ENCODE data around the gene RNU1-3.
"Not testable (repeated sequence)": the region's sequence is repeated elsewhere in the genome, so short reads cannot be mapped to it uniquely, and the experiment has no call there.

The RNU1-3 gene

DNA sequence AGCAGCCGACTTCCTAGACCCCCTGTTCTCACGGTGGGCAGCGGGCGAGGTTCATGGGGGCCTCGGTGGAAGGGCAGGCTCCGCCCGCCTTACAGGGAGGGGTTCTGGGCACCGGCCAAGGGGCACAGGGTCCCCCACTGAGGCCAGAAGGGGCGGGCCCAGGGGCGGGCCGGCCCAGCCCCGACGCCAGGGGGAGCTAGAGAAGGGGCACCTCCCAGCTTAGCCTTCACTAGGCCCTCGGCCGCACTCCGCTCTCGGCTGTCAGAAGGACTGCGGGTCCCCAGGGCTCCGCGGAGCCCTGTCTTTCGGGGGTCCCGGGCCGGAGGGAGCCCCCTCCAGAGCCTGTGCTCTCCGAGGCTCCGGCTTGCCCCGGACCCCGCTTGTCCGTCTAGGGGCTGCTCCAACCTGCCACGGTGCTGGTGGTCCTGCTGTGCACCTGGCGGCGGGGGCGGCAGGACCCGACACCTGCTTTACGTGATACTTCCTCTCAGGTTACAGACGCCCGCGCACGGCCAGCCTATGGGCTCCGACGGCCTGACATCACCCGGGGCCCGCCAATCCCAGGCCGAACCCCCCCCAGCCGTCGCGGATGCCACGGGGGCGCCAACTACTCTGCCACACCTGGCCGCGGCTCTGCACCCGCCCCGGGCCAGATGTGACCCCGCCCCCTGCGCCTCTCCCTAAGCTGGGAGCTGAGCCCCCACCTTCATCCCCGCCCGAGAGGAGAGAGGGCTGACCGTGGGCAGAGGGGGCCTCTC lies 33.6 kb upstream of the RNU1-3 start:
- not testable (repeated sequence) for H2BK5ac ChIP-seq (ENCODE audit: low read depth, low read length, poor library complexity, severe bottlenecking); H2AFZ ChIP-seq (ENCODE audit: low read depth, low read length); H3K27ac ChIP-seq (ENCODE audit: low read length, poor library complexity, severe bottlenecking); H2AK5ac ChIP-seq (ENCODE audit: low read length, severe bottlenecking); H2BK15ac ChIP-seq (ENCODE audit: low read depth, poor library complexity, severe bottlenecking); H3K36me3 ChIP-seq (ENCODE audit: control insufficient read depth in 1 of 2, insufficient read depth in 2 of 2, low read depth in 1 of 2, low read length in 2 of 2); H3K18ac ChIP-seq (ENCODE audit: low read depth in 1 of 2, low read length in 2 of 2); H2BK12ac ChIP-seq (ENCODE audit: low read length in 2 of 2); H4K8ac ChIP-seq (ENCODE audit: low read length); H3K4me1 ChIP-seq (ENCODE audit: control insufficient read depth, insufficient read depth, low read depth, low read length); H3K27me3 ChIP-seq (ENCODE audit: control insufficient read depth in 1 of 2, insufficient read depth in 1 of 2, low read length in 2 of 2); H3K14ac ChIP-seq (ENCODE audit: low read length in 2 of 2); H3K9me3 ChIP-seq (ENCODE audit: control insufficient read depth, low read length); H3K4ac ChIP-seq (ENCODE audit: low read depth in 1 of 2, low read length in 2 of 2); H3K9ac ChIP-seq (ENCODE audit: low read length); H3K23ac ChIP-seq (ENCODE audit: low read length in 2 of 2); H3K79me1 ChIP-seq (replicated peaks; ENCODE audit: low read length, poor library complexity, severe bottlenecking); H3K4me3 ChIP-seq (ENCODE audit: insufficient read depth in 1 of 2, low read depth in 1 of 2, low read length in 2 of 2); H3K4me2 ChIP-seq (ENCODE audit: low read length, poor library complexity, severe bottlenecking); H4K91ac ChIP-seq (ENCODE audit: low read length); DNase-seq; H2BK120ac ChIP-seq (ENCODE audit: low read depth, low read length)
- no CpG with 5 or more reads among the region's 57 CpGs for WGBS

DNA sequence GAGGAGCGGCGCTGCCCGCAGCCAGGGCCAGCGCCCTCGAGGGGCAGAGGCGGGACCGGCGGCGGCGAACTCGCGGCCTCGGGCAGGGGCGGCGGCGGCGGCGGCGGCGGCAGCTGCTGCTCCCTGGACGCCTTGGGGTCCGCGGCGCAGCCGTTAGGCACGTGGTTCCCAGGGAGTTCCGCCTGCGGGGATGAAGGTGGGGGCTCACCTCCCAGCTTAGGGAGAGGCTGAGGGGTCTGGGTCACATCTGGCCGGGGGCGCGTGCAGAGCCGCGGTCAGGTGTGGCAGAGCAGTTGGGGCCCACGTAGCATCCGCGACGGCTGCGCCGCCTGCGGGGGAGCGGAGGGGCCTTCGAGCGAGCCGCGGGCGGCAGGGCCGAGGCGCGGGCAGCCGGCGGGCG lies 32.7 kb upstream of the RNU1-3 start:
- H2BK12ac ChIP-seq (ENCODE audit: low read length in 2 of 2); H2AK5ac ChIP-seq (ENCODE audit: low read length, severe bottlenecking); H3K14ac ChIP-seq (ENCODE audit: low read length in 2 of 2); H3K4me1 ChIP-seq (ENCODE audit: control insufficient read depth, insufficient read depth, low read depth, low read length); H2BK120ac ChIP-seq (ENCODE audit: low read depth, low read length); H3K23ac ChIP-seq (ENCODE audit: low read length in 2 of 2); H3K4me2 ChIP-seq (ENCODE audit: low read length, poor library complexity, severe bottlenecking); H3K9me3 ChIP-seq (ENCODE audit: control insufficient read depth, low read length); H4K8ac ChIP-seq (ENCODE audit: low read length); H3K9ac ChIP-seq (ENCODE audit: low read length); H2BK15ac ChIP-seq (ENCODE audit: low read depth, poor library complexity, severe bottlenecking); H3K79me1 ChIP-seq (replicated peaks; ENCODE audit: low read length, poor library complexity, severe bottlenecking); H2AFZ ChIP-seq (ENCODE audit: low read depth, low read length); H3K27ac ChIP-seq (ENCODE audit: low read length, poor library complexity, severe bottlenecking); H3K18ac ChIP-seq (ENCODE audit: low read depth in 1 of 2, low read length in 2 of 2); H3K4me3 ChIP-seq (ENCODE audit: insufficient read depth in 1 of 2, low read depth in 1 of 2, low read length in 2 of 2); DNase-seq; H4K91ac ChIP-seq (ENCODE audit: low read length); H3K36me3 ChIP-seq (ENCODE audit: control insufficient read depth in 1 of 2, insufficient read depth in 2 of 2, low read depth in 1 of 2, low read length in 2 of 2); H3K4ac ChIP-seq (ENCODE audit: low read depth in 1 of 2, low read length in 2 of 2); H2BK5ac ChIP-seq (ENCODE audit: low read depth, low read length, poor library complexity, severe bottlenecking); H3K27me3 ChIP-seq (ENCODE audit: control insufficient read depth in 1 of 2, insufficient read depth in 1 of 2, low read length in 2 of 2): not testable (repeated sequence)
- no CpG with 5 or more reads among the region's 52 CpGs for WGBS

DNA sequence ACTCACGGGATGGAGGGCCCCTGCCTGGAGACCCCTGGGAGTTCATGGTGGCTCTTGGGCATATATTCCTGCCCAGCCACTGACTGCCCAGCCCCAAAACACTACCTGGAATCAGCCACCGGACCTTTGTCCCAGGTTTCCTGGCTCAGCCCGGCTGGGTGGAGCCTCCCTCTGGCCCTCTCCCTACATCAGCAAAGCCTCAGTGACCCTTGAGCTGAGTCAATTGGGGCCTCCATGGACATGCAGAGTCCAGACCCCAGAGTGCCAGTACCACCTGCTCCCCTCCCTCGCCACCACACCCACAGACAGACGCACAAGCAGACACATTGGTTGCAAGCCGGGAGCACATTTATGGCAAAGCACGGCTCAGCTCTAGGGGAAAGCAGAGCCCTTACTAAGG lies 30.4 kb upstream of the RNU1-3 start:
- H3K14ac ChIP-seq (ENCODE audit: low read length in 2 of 2); H2BK120ac ChIP-seq (ENCODE audit: low read depth, low read length); H2AFZ ChIP-seq (ENCODE audit: low read depth, low read length); H2AK5ac ChIP-seq (ENCODE audit: low read length, severe bottlenecking); H3K4me1 ChIP-seq (ENCODE audit: control insufficient read depth, insufficient read depth, low read depth, low read length); DNase-seq; H3K27me3 ChIP-seq (ENCODE audit: control insufficient read depth in 1 of 2, insufficient read depth in 1 of 2, low read length in 2 of 2); H3K27ac ChIP-seq (ENCODE audit: low read length, poor library complexity, severe bottlenecking); H2BK12ac ChIP-seq (ENCODE audit: low read length in 2 of 2); H4K8ac ChIP-seq (ENCODE audit: low read length); H2BK15ac ChIP-seq (ENCODE audit: low read depth, poor library complexity, severe bottlenecking); H2BK5ac ChIP-seq (ENCODE audit: low read depth, low read length, poor library complexity, severe bottlenecking); H3K9ac ChIP-seq (ENCODE audit: low read length); H3K79me1 ChIP-seq (replicated peaks; ENCODE audit: low read length, poor library complexity, severe bottlenecking); H3K9me3 ChIP-seq (ENCODE audit: control insufficient read depth, low read length); H3K36me3 ChIP-seq (ENCODE audit: control insufficient read depth in 1 of 2, insufficient read depth in 2 of 2, low read depth in 1 of 2, low read length in 2 of 2); H3K23ac ChIP-seq (ENCODE audit: low read length in 2 of 2); H3K4me2 ChIP-seq (ENCODE audit: low read length, poor library complexity, severe bottlenecking); H3K4me3 ChIP-seq (ENCODE audit: insufficient read depth in 1 of 2, low read depth in 1 of 2, low read length in 2 of 2); H3K4ac ChIP-seq (ENCODE audit: low read depth in 1 of 2, low read length in 2 of 2); H3K18ac ChIP-seq (ENCODE audit: low read depth in 1 of 2, low read length in 2 of 2); H4K91ac ChIP-seq (ENCODE audit: low read length): not testable (repeated sequence)
- no CpG with 5 or more reads among the region's 7 CpGs for WGBS

DNA sequence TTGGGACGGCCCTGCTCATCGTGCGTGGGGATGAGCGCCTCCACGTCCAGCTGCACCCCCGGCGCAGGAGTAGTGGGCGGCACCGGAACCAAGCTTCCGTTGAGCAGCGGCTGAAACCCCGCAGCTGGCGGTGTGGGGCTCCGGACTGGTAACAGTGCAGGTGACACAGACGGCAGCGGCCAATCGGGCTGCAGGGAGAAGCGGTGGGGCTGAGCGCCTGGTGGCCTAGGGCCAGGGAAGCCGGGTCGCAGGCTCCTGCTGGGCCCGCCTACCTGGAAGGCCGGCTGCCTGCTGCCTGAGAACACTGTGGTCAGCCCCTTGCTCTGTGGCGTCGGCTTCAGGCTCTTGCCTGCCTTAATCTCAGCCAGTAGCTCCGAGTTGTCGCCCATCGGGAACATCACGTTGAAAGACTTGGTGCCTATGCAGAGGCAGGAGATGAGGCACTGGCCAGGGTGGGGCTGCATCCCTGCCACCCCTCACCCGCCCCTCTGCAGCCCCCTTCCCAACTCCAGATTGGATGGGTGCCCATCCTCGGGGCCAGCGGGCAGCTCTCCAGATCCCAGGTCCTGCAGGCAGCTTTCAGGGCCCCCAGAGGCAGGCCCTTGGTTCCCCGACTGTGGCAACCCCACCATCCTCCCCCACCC lies 29.9 kb upstream of the RNU1-3 start:
- H3K18ac ChIP-seq (ENCODE audit: low read depth in 1 of 2, low read length in 2 of 2); H3K36me3 ChIP-seq (ENCODE audit: control insufficient read depth in 1 of 2, insufficient read depth in 2 of 2, low read depth in 1 of 2, low read length in 2 of 2); H3K4me1 ChIP-seq (ENCODE audit: control insufficient read depth, insufficient read depth, low read depth, low read length); H3K4me2 ChIP-seq (ENCODE audit: low read length, poor library complexity, severe bottlenecking); H3K9me3 ChIP-seq (ENCODE audit: control insufficient read depth, low read length); H3K14ac ChIP-seq (ENCODE audit: low read length in 2 of 2); H4K8ac ChIP-seq (ENCODE audit: low read length); H2BK15ac ChIP-seq (ENCODE audit: low read depth, poor library complexity, severe bottlenecking); H3K4ac ChIP-seq (ENCODE audit: low read depth in 1 of 2, low read length in 2 of 2); H3K4me3 ChIP-seq (ENCODE audit: insufficient read depth in 1 of 2, low read depth in 1 of 2, low read length in 2 of 2); H3K23ac ChIP-seq (ENCODE audit: low read length in 2 of 2); H2BK5ac ChIP-seq (ENCODE audit: low read depth, low read length, poor library complexity, severe bottlenecking); H3K27ac ChIP-seq (ENCODE audit: low read length, poor library complexity, severe bottlenecking); H2BK12ac ChIP-seq (ENCODE audit: low read length in 2 of 2); H2AK5ac ChIP-seq (ENCODE audit: low read length, severe bottlenecking); H3K79me1 ChIP-seq (replicated peaks; ENCODE audit: low read length, poor library complexity, severe bottlenecking); H2AFZ ChIP-seq (ENCODE audit: low read depth, low read length); H2BK120ac ChIP-seq (ENCODE audit: low read depth, low read length); H4K91ac ChIP-seq (ENCODE audit: low read length); H3K27me3 ChIP-seq (ENCODE audit: control insufficient read depth in 1 of 2, insufficient read depth in 1 of 2, low read length in 2 of 2); H3K9ac ChIP-seq (ENCODE audit: low read length); DNase-seq: not testable (repeated sequence)
- WGBS: 72% methylated on average over 7 of the region's 33 CpGs

Measured in mesenchymal stem cell (in vitro differentiated cells and primary cell).